T-helper 1 cell treated with Interleukin-12 subunit alpha and Interleukin-12 subunit beta and Interleukin-4 antibody, amounts not matched to agents 30 μg/mL and 1 μg/mL, for 36 hours (primary cell): ENCODE measurements around the gene TUFT1.
A peak's percentile ranks its signal among the peaks of the same experiment; 100 is the strongest.

Experiments
- H3K27ac Mint-ChIP-seq: one replicate; pipeline ENCODE4 v1.8.0; 2021; ENCODE audit warnings: mild to moderate bottlenecking, mixed read lengths
- H3K27me3 Mint-ChIP-seq: one replicate; pipeline ENCODE4 v1.8.0; 2021; ENCODE audit warnings: low read depth, mixed read lengths
- H3K36me3 Mint-ChIP-seq: one replicate; pipeline ENCODE4 v1.8.0; 2021; ENCODE audit warnings: low read depth, mixed read lengths
- H3K4me1 Mint-ChIP-seq: one replicate; pipeline ENCODE4 v1.8.0; 2021; ENCODE audit warnings: low read depth, mixed read lengths
- H3K4me3 Mint-ChIP-seq: one replicate; pipeline ENCODE4 v1.8.0; 2021; ENCODE audit warnings: mild to moderate bottlenecking, moderate library complexity, mixed read lengths
- H3K9me3 Mint-ChIP-seq: one replicate; pipeline ENCODE4 v1.8.0; 2021; ENCODE audit warnings: mixed read lengths

TUFT1 gene

GRCh38 chr1:151570819-151571218 lies 30.7 kb downstream of the TUFT1 start:
- peaks cover 14% of the 10 kb centered on the region for H3K4me1 Mint-ChIP-seq
- no peaks in the 10 kb centered on the region for H3K9me3 Mint-ChIP-seq
- no peak overlapping the region for H3K27ac Mint-ChIP-seq
- H3K36me3 Mint-ChIP-seq, result peaks cover 4% of the 10 kb centered on the region
- H3K27me3 Mint-ChIP-seq, result no peaks in the 10 kb centered on the region
- H3K4me3 Mint-ChIP-seq, result no peak overlapping the region

- peaks cover 2% of the 10 kb centered on the region for H3K36me3 Mint-ChIP-seq
- H3K9me3 Mint-ChIP-seq, result no peaks in the 10 kb centered on the region
- H3K27ac Mint-ChIP-seq, result peak overlapping the region; percentile 68
- H3K4me1 Mint-ChIP-seq, result peaks cover 10% of the 10 kb centered on the region
- H3K4me3 Mint-ChIP-seq, result no peak overlapping the region
- H3K27me3 Mint-ChIP-seq, result no peaks in the 10 kb centered on the region
Measured at GRCh38 chr1:151574575-151575529, 34.7 kb downstream of the TUFT1 start.

- Mint-ChIP-seq H3K4me3 (no peak overlapping the region), H3K9me3 (no peaks in the 10 kb centered on the region), H3K27me3 (no peaks in the 10 kb centered on the region), H3K27ac (no peak overlapping the region), H3K36me3 (peaks cover 2% of the 10 kb centered on the region), H3K4me1 (peaks cover 10% of the 10 kb centered on the region)
Measured at GRCh38 chr1:151577173-151577572, 37.1 kb downstream of the TUFT1 start.

GRCh38 chr1:151578941-151579340 lies 38.8 kb downstream of the TUFT1 start:
- no peaks in the 10 kb centered on the region for H3K9me3 Mint-ChIP-seq
- H3K4me1 Mint-ChIP-seq, result peaks cover 10% of the 10 kb centered on the region
- H3K36me3 Mint-ChIP-seq, result peaks cover 2% of the 10 kb centered on the region
- H3K27ac Mint-ChIP-seq, result no peak overlapping the region
- H3K4me3 Mint-ChIP-seq, result no peak overlapping the region
- no peaks in the 10 kb centered on the region for H3K27me3 Mint-ChIP-seq

- H3K27me3 Mint-ChIP-seq, result no peaks in the 10 kb centered on the region
- peaks cover 8% of the 10 kb centered on the region for H3K4me1 Mint-ChIP-seq
- no peak overlapping the region for H3K27ac Mint-ChIP-seq
- H3K9me3 Mint-ChIP-seq, result no peaks in the 10 kb centered on the region
- H3K4me3 Mint-ChIP-seq, result no peak overlapping the region
- no peaks in the 10 kb centered on the region for H3K36me3 Mint-ChIP-seq
Measured at GRCh38 chr1:151579436-151580225, 39.5 kb downstream of the TUFT1 start.

- H3K27ac Mint-ChIP-seq, result no peak overlapping the region
- H3K4me3 Mint-ChIP-seq, result no peak overlapping the region
- H3K36me3 Mint-ChIP-seq, result no peaks in the 10 kb centered on the region
- peaks cover 4% of the 10 kb centered on the region for H3K4me1 Mint-ChIP-seq
- no peaks in the 10 kb centered on the region for H3K27me3 Mint-ChIP-seq
- H3K9me3 Mint-ChIP-seq, result no peaks in the 10 kb centered on the region
Measured at GRCh38 chr1:151581451-151581850, 41.3 kb downstream of the TUFT1 start.

GRCh38 chr1:151581921-151582320 lies 41.8 kb downstream of the TUFT1 start:
- no peaks in the 10 kb centered on the region for H3K9me3 Mint-ChIP-seq
- no peaks in the 10 kb centered on the region for H3K36me3 Mint-ChIP-seq
- no peaks in the 10 kb centered on the region for H3K27me3 Mint-ChIP-seq
- peaks cover 4% of the 10 kb centered on the region for H3K4me1 Mint-ChIP-seq
- no peak overlapping the region for H3K27ac Mint-ChIP-seq
- no peak overlapping the region for H3K4me3 Mint-ChIP-seq

GRCh38 chr1:151583796-151584195 lies 43.7 kb downstream of the TUFT1 start:
- H3K4me3 Mint-ChIP-seq, result no peak overlapping the region
- H3K4me1 Mint-ChIP-seq, result peaks cover 3% of the 10 kb centered on the region
- no peaks in the 10 kb centered on the region for H3K36me3 Mint-ChIP-seq
- H3K27me3 Mint-ChIP-seq, result peaks cover 4% of the 10 kb centered on the region
- H3K27ac Mint-ChIP-seq, result no peak overlapping the region
- H3K9me3 Mint-ChIP-seq, result no peaks in the 10 kb centered on the region

GRCh38 chr1:151584278-151584677 lies 44.2 kb downstream of the TUFT1 start:
- H3K4me1 Mint-ChIP-seq, result no peaks in the 10 kb centered on the region
- no peak overlapping the region for H3K27ac Mint-ChIP-seq
- H3K27me3 Mint-ChIP-seq, result peaks cover 8% of the 10 kb centered on the region
- no peak overlapping the region for H3K4me3 Mint-ChIP-seq
- H3K9me3 Mint-ChIP-seq, result no peaks in the 10 kb centered on the region
- H3K36me3 Mint-ChIP-seq, result no peaks in the 10 kb centered on the region

- H3K4me1 Mint-ChIP-seq, result no peaks in the 10 kb centered on the region
- H3K27ac Mint-ChIP-seq, result no peak overlapping the region
- H3K36me3 Mint-ChIP-seq, result no peaks in the 10 kb centered on the region
- no peaks in the 10 kb centered on the region for H3K9me3 Mint-ChIP-seq
- H3K27me3 Mint-ChIP-seq, result peaks cover 9% of the 10 kb centered on the region
- no peak overlapping the region for H3K4me3 Mint-ChIP-seq
Measured at GRCh38 chr1:151584780-151585179, 44.7 kb downstream of the TUFT1 start.

- no peak overlapping the region for H3K27ac Mint-ChIP-seq
- H3K9me3 Mint-ChIP-seq, result no peaks in the 10 kb centered on the region
- H3K36me3 Mint-ChIP-seq, result no peaks in the 10 kb centered on the region
- no peak overlapping the region for H3K4me3 Mint-ChIP-seq
- H3K4me1 Mint-ChIP-seq, result no peaks in the 10 kb centered on the region
- peaks cover 15% of the 10 kb centered on the region for H3K27me3 Mint-ChIP-seq
Measured at GRCh38 chr1:151585622-151586021, 45.5 kb downstream of the TUFT1 start.

- Mint-ChIP-seq H3K4me3 (no peak overlapping the region), H3K36me3 (no peaks in the 10 kb centered on the region), H3K9me3 (no peaks in the 10 kb centered on the region), H3K27me3 (peaks cover 27% of the 10 kb centered on the region), H3K27ac (no peak overlapping the region), H3K4me1 (peaks cover 8% of the 10 kb centered on the region)
Measured at GRCh38 chr1:151590961-151591360, 50.9 kb downstream of the TUFT1 start.

GRCh38 chr1:151593730-151594129 lies 53.6 kb downstream of the TUFT1 start:
- H3K27ac Mint-ChIP-seq, result no peak overlapping the region
- H3K9me3 Mint-ChIP-seq, result no peaks in the 10 kb centered on the region
- H3K4me3 Mint-ChIP-seq, result peak overlapping the region; percentile 41

GRCh38 chr1:151594143-151594625 lies 54.1 kb downstream of the TUFT1 start:
- no peak overlapping the region for H3K27ac Mint-ChIP-seq

More at GRCh38 chr1:151593730-151594129, 53.6 kb downstream of the TUFT1 start:
- peaks cover 8% of the 10 kb centered on the region for H3K4me1 Mint-ChIP-seq
- no peaks in the 10 kb centered on the region for H3K36me3 Mint-ChIP-seq
- H3K27me3 Mint-ChIP-seq, result peaks cover 27% of the 10 kb centered on the region

More at GRCh38 chr1:151594143-151594625, 54.1 kb downstream of the TUFT1 start:
- Mint-ChIP-seq H3K4me1 (peaks cover 8% of the 10 kb centered on the region), H3K27me3 (peaks cover 24% of the 10 kb centered on the region), H3K9me3 (no peaks in the 10 kb centered on the region), H3K4me3 (peak overlapping the region; percentile 41), H3K36me3 (no peaks in the 10 kb centered on the region)
